Measurements from ENCODE around the gene FLNC. TPM values are rescaled to one million over a fixed set of nuclear protein-coding genes. Genes with fewer than 3 reads are reported as not detected.

Gene FLNC
- polyA plus RNA-seq, 4 donors, result 12.1 to 18.6 (median 17.6) TPM

DNA sequence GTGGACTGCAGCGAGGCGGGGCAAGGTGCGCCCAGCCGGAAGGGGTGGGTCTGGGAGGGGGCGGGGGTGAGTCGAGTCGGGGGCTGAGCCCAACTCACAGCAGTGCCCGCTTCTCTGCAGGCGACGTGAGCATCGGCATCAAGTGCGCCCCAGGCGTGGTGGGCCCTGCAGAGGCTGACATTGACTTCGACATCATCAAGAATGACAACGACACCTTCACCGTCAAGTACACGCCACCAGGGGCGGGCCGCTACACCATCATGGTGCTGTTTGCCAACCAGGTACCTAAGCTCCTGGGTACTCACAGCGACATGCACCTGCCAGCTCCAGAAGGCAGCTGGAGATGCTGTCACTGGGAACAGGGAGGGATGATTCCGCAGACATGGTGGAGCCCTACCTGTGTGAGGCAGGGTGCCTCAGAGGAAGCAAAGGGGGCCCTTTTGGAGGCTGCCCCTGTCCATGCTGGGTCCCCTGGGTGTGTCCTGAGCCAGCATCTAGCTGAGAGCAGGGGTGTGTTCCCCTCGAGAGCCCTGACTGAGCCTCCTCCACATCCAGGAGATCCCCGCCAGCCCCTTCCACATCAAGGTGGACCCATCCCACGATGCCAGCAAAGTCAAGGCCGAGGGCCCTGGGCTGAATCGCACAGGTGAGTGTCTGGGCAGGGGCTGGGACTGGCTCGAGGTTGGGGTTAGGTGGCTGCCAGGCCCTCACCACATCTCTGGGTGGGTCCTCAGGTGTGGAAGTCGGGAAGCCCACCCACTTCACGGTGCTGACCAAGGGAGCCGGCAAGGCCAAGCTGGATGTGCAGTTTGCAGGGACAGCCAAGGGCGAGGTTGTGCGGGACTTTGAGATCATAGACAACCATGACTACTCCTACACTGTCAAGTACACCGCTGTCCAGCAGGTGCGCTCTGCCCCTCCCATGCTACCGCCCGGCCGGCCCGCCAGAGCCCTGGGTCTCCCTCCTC, 12.8 kb downstream of the FLNC start:
- no peak for DNase-seq (ENCODE audit: low read depth in 4 of 4, low spot score in 2 of 4)

DNA sequence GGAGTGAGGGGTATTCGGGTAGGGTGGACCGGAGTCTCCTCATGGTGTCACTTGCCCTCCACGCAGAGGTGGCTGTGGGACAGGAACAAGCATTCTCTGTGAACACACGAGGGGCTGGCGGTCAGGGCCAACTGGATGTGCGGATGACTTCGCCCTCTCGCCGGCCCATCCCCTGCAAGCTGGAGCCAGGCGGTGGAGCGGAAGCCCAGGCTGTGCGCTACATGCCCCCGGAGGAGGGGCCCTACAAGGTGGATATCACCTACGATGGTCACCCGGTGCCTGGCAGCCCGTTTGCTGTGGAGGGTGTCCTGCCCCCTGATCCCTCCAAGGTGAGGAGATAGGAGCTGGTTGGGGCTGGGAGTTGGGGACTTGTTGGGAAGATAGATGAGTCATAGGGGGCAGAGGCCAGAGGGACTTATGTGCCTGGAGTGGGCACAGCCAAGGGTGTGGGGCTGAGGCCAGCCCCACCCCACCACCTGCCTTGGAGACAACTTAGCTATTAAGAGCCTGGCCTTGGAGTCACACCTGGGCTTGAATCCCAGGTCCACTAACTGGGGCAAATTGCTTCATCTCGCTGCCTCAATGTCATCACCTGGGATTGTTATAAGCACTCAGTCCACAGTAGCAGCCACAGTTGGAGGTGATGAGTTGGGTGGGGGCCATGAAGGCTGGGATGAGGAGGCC, 13.9 kb downstream of the FLNC start:
- no peak for DNase-seq (ENCODE audit: low read depth in 4 of 4, low spot score in 2 of 4)

DNA sequence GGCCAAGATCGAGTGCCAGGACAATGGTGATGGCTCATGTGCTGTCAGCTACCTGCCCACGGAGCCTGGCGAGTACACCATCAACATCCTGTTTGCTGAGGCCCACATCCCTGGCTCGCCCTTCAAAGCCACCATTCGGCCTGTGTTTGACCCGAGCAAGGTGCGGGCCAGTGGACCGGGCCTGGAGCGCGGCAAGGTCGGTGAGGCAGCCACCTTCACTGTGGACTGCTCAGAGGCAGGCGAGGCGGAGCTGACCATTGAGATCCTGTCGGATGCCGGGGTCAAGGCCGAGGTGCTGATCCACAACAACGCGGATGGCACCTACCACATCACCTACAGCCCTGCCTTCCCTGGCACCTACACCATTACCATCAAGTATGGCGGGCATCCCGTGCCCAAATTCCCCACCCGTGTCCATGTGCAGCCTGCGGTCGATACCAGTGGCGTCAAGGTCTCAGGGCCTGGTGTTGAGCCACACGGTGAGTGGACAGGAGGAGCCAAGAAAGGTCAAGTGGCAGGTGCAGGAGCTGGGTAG, 14.6 kb downstream of the FLNC start:
- DNase-seq (ENCODE audit: low read depth in 4 of 4, low spot score in 2 of 4), result no peak

GRCh38 chr7:128845475-128845874, 15.3 kb downstream of the FLNC start:
- DNase-seq (ENCODE audit: low read depth in 4 of 4, low spot score in 2 of 4), result no peak

GRCh38 chr7:128845987-128846386, 15.8 kb downstream of the FLNC start:
- no peak for DNase-seq (ENCODE audit: low read depth in 4 of 4, low spot score in 2 of 4)

GRCh38 chr7:128846781-128847444, 16.7 kb downstream of the FLNC start:
- DNase-seq (ENCODE audit: low read depth in 4 of 4, low spot score in 2 of 4), result no peak

DNA sequence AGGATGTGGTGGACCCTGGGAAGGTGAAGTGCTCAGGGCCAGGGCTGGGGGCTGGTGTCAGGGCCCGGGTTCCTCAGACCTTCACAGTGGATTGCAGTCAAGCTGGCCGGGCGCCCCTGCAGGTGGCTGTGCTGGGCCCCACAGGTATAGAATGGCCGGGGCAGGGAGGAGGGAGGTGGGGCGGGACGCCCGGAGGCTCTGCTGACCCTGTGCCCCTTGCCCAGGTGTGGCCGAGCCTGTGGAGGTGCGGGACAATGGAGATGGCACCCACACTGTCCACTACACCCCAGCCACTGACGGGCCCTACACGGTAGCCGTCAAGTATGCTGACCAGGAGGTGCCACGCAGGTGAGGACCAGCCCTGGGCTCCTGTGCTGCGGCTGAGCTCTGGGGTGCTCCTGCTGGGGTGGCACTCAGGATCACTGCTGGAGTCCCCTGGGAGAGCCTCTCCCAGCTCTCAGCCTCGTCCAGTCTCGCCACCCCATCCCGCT, 17.6 kb downstream of the FLNC start:
- no peak for DNase-seq (ENCODE audit: low read depth in 4 of 4, low spot score in 2 of 4)

GRCh38 chr7:128848289-128849155, 18.3 kb downstream of the FLNC start:
- DNase-seq (ENCODE audit: low read depth in 4 of 4, low spot score in 2 of 4), result no peak

DNA sequence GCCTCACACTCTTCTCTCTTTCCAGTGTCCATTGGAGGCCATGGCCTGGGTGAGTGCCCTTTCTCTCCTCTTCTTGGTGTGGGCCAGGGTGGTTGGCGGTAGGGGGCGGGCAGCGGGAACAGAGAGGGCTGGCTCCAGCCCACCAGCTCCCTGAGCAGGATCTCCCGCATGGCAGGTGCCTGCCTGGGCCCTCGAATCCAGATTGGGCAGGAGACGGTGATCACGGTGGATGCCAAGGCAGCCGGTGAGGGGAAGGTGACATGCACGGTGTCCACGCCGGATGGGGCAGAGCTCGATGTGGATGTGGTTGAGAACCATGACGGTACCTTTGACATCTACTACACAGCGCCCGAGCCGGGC, 18.9 kb downstream of the FLNC start:
- DNase-seq (ENCODE audit: low read depth in 4 of 4, low spot score in 2 of 4), result no peak

- DNase-seq (ENCODE audit: low read depth in 4 of 4, low spot score in 2 of 4), result no peak
These were observed 19.7 kb downstream of the FLNC start for GRCh38 chr7:128849804-128850490.

GRCh38 chr7:128852537-128853254, 22.5 kb downstream of the FLNC start:
- no peak for DNase-seq (ENCODE audit: low read depth in 4 of 4, low spot score in 2 of 4)

GRCh38 chr7:128853799-128854198, 23.6 kb downstream of the FLNC start:
- no peak for DNase-seq (ENCODE audit: low read depth in 4 of 4, low spot score in 2 of 4)

DNA sequence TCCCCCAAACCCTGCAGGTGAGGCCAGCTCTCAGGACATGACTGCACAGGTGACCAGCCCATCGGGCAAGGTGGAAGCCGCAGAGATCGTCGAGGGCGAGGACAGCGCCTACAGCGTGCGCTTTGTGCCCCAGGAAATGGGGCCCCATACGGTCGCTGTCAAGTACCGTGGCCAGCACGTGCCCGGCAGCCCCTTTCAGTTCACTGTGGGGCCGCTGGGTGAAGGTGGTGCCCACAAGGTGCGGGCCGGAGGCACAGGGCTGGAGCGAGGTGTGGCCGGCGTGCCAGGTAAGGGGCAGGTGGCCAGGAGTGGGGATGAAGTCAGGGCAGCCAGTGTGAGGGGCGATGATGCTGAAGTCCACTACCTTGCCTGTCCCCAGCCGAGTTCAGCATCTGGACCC, 24.2 kb downstream of the FLNC start:
- DNase-seq (ENCODE audit: low read depth in 4 of 4, low spot score in 2 of 4), result no peak

GRCh38 chr7:128855559-128855958, 25.4 kb downstream of the FLNC start:
- no peak for DNase-seq (ENCODE audit: low read depth in 4 of 4, low spot score in 2 of 4)

DNA sequence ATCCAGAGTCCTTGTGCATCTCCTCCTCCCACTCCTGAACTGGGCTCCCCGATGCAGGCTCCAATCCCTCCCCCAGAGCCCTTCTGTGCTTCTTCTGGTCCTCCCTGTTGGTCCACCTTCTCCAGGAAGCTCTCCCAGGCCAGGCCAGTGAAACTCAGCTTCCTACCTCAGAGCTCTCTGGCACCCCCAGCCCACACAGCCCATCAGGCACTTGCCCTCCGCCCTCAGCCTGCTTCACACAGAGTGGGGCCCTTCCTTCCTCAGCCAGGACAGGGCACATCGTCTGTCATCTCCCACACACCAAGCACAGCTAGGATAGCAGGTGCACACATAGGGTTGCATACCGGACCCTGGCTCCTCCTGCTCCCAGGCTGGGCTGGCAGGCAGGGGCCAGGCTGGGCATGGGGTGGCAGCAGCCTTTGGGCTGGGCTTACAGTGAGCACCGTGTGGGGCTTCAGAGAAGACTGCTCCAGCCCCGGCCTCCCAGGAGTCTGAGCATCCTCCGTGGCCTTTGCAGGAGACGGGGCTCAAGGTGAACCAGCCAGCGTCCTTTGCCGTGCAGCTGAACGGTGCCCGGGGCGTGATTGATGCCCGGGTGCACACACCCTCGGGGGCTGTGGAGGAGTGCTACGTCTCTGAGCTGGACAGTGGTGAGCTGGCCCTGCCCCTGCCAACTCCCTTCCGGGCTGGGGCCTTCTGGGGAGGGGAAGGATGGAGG, 26.0 kb downstream of the FLNC start:
- no peak for DNase-seq (ENCODE audit: low read depth in 4 of 4, low spot score in 2 of 4)

- DNase-seq (ENCODE audit: low read depth in 4 of 4, low spot score in 2 of 4), result no peak
These were observed 28.4 kb downstream of the FLNC start for GRCh38 chr7:128858380-128859231.
